ENCODE data around the gene PRAME.

DNA sequence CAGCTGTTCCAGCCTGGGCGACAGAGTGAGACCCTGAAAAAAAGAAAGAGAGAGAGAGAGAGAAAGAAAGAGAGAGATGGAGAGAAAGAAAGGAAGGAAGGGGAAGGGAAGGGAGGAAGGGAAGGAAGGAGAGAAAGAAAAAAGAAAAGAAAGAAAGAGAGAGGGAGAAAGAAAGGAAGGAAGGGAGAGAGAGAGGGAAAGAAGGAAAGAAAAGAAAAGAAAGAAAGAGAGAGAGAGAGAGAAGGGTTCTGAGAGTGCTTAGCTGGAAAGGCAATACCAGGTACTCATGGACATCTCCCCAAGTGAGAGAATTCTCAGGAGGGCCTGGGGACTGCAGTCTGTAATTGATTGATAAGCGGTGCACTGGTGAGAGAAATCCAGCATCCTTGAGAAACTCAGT, 12.8 kb upstream of the PRAME start:
- TF ChIP-seq EZH2phosphoT487 (IDR thresholded peaks at IDR 0.05; ENCODE audit: borderline replicate concordance) (no peak), CTCF (conservative IDR thresholded peaks at IDR 0.05; ENCODE audit: low read length) (no peak)
